VCaP (cell line): ENCODE measurements around the gene LDB2.

ENCODE experiments used
- H3K27ac ChIP-seq: fragments of 450-650 bp; 2 replicates; pipeline ENCODE4 v1.5.1; 2017
- TF ChIP-seq, protein P1 (sequence below): fragments of 450-650 bp; conservative IDR thresholded peaks from 2 replicates; pipeline ENCODE4 v1.5.1; 2017; ENCODE audit warnings: mild to moderate bottlenecking, moderate library complexity

LDB2 gene

DNA sequence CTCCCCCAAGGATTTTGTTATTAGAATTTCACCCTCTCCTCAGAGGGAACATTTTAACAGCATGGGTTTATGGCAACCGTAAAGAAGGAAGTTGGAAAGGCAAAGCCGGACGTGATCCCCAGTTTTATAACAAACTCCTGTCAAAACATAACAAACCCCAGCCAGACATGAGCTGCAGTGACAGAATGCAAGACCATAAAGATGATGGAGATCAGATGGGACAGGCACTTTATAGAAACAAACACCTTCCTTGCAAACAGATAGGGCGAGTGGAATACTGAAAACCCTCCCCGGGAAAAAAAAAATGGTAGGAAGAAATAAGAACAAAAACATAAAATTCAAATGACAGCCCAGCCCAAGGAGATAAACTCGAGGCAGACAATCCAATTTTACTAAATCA, 281.4 kb downstream of the LDB2 start:
- TF ChIP-seq, protein P1, sequence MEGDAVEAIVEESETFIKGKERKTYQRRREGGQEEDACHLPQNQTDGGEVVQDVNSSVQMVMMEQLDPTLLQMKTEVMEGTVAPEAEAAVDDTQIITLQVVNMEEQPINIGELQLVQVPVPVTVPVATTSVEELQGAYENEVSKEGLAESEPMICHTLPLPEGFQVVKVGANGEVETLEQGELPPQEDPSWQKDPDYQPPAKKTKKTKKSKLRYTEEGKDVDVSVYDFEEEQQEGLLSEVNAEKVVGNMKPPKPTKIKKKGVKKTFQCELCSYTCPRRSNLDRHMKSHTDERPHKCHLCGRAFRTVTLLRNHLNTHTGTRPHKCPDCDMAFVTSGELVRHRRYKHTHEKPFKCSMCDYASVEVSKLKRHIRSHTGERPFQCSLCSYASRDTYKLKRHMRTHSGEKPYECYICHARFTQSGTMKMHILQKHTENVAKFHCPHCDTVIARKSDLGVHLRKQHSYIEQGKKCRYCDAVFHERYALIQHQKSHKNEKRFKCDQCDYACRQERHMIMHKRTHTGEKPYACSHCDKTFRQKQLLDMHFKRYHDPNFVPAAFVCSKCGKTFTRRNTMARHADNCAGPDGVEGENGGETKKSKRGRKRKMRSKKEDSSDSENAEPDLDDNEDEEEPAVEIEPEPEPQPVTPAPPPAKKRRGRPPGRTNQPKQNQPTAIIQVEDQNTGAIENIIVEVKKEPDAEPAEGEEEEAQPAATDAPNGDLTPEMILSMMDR = no peak
- H3K27ac ChIP-seq = no peak overlapping the region

DNA sequence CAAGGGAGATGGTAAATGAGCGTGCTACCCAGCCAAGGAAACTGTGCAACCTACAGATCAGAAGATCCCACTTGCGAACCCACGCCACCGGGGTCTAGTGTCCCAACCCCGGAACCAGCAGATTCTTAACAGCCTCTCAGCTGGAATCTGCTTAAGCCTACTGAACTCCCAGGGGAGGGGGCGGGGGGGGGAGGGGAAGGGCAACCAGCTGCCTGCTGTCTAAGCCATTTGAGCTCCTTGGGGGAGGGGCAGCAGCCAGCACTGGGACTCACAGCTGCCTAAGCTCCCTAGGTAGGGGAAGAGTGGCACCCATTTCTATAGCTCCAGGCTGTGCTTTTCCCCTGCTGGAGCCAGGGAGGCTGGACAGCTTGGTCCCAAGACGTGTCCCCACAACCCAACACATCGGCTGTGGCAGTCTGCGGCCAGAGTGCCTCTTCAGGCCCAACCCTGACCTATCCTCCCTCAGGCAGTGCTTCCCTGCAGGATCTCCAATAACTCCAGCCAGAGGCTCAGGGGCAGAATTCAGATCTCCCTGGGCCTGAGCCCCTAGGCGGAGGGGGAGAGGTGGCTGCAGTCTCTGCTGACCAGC, 289.2 kb downstream of the LDB2 start:
- no peak overlapping the region for H3K27ac ChIP-seq
- TF ChIP-seq, protein P1 = no peak

DNA sequence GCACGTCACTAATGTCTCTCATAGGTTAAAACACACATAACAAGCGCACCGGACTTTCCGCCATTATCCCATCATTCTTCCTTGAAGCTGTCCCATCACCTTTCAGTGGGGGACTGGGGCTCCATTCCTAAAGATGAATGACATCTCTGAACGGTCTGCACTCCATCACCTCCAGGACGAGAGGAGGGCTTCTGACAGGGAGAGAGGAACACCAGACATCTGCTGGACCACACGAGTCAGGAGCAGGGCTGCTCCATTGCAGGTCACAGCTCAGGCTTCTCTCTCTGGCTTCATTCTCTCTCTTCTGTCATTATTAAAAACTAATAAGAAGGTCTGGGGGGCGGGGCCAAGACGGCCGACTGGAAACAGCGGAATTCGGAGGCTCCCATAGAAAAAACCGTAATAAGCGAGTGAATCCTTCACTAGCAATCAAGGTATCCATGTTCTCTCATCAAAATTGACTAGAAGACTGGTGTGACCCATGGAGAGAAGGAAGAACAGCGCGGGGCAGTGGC, 289.8 kb downstream of the LDB2 start:
- TF ChIP-seq, protein P1 = no peak

DNA sequence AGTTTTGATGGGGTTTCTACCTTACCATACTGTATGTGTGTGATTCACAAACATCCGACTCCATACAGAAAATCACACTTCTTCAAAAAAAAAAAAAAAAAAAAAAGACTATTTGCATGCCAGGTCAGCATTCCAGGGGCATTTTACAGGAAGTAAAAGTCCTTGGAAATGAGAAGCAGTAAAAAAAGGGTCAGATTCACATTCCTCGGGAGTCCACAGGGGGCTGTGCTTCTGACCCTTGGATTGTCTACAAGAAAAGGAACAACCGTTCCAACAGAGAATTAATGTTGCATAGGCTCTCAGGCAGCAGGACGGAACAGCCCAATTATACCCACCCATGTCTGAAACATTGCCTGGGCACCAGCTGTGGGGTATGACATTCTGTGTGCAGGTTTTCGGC, 290.3 kb downstream of the LDB2 start:
- TF ChIP-seq, protein P1 = no peak
- H3K27ac ChIP-seq = no peak overlapping the region

More for the DNA sequence above, 289.8 kb downstream of the LDB2 start:
- no peak overlapping the region for H3K27ac ChIP-seq

DNA sequence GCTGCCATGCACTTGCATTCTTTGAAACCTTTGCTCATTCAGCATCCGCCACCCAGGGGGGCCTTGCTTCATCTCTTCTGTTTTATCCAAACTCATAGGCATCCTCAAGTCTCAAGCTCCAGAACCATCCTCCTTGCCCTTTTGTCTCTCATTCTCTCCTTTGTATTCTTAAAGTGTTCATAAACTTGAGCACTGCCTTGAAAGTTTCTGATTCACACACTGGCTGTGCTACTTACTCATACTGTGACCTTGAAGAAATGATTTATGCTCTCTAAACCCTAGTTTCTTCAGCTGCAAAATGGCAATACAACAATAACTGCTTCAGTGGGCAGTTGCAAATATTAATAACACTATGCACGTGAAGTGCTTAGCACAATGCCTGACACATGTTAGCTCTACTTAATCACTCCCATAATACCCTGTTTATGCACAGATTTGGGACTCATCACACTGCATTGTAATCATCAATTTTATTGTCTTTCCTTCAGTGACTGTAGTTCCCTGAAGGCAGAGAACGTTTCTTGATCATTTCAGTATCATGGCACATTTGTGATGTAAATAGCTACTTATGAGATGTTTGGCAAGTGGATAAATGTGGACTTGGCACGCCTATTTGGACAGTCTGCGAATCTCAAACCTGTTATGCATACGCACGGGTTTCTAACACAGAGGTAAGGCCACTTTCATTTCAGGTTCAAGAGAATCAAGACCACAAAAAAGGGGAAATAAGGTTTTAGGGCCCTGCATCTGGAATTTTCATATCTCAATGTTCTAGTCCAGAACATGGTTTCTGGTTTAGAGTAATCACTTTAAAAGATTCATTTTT, 291.0 kb downstream of the LDB2 start:
- TF ChIP-seq, protein P1 = no peak
- no peak overlapping the region for H3K27ac ChIP-seq

DNA sequence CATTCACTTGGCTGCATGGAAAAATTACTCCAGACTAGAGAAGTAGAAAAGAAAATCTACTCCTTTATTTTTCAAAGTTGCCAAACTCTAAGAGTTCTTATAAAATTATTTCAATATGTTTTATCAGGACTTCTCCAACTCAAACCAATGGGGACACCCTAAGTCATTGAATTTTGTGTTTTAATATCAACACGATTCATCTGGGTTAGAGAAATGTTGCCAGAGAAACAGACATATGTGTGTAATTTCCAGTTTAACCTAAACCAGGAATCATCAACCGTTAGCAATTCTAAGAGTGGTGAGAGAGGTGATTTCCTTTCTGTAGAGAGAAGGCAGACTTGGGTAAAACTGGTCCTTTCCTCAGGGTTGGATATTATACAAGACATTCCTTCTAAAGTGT, 291.8 kb downstream of the LDB2 start:
- no peak overlapping the region for H3K27ac ChIP-seq

DNA sequence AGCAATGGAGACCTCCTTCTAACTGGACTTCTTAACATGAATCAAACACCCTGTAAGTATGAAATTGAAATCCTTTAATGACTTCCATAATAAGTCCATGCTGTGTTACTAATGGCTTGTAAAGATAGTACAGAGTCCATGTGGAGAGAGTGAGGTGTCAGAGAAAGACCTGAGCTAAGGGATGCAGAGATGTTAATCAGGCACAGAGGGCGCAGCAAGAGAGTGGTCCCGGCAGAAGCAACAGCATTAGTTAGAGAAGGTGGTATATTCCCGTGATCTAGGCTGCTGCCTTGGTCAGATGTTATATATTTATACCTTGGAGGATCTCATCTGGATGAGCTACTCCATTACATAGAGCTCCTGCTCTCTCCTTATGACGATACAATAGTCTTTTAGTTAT, 295.3 kb downstream of the LDB2 start:
- TF ChIP-seq, protein P1 = no peak
- no peak overlapping the region for H3K27ac ChIP-seq

More for the DNA sequence above, 291.8 kb downstream of the LDB2 start:
- TF ChIP-seq, protein P1 = no peak
